GM21381 (cell line): ENCODE measurements around the gene ANKRD2.
"Not testable (repeated sequence)": the region's sequence is repeated elsewhere in the genome, so short reads cannot be mapped to it uniquely, and the experiment has no call there.

Experiments used
- ATAC-seq: cut with Tn5 transposase; IDR thresholded peaks from one replicate; pipeline ENCODE4 v1.9.1; 2021; ENCODE audit warnings: mild to moderate bottlenecking, moderate library complexity; ENCODE audit not compliant: unreplicated experiment

Gene ANKRD2

GRCh38 chr10:97572214-97572989, at the start of gene ANKRD2:
Gene ANKRD2, plus strand, starts transcription at chr10:97572779. Its CDS starts 10 bp downstream, at chr10:97572789.
- ATAC-seq: no peak

GRCh38 chr10:97522937-97523336, 49.6 kb upstream of the ANKRD2 start:
- ATAC-seq: no peak

GRCh38 chr10:97525086-97525485, 47.5 kb upstream of the ANKRD2 start:
- no peak for ATAC-seq

- ATAC-seq: no peak
These were observed 46.9 kb upstream of the ANKRD2 start for GRCh38 chr10:97525683-97526110.

GRCh38 chr10:97528876-97529275, 43.7 kb upstream of the ANKRD2 start:
- not testable (repeated sequence) for ATAC-seq

GRCh38 chr10:97529685-97530465, 42.7 kb upstream of the ANKRD2 start:
- ATAC-seq: no peak

- no peak for ATAC-seq
These were observed 41.1 kb upstream of the ANKRD2 start for GRCh38 chr10:97531401-97531986.

- no peak for ATAC-seq
These were observed 39.5 kb upstream of the ANKRD2 start for GRCh38 chr10:97532935-97533671.

GRCh38 chr10:97533888-97534287, 38.7 kb upstream of the ANKRD2 start:
- no peak for ATAC-seq

GRCh38 chr10:97534746-97535367, 37.7 kb upstream of the ANKRD2 start:
- ATAC-seq: no peak

GRCh38 chr10:97537186-97537869, 35.3 kb upstream of the ANKRD2 start:
- no peak for ATAC-seq

- ATAC-seq: no peak
These were observed 34.2 kb upstream of the ANKRD2 start for GRCh38 chr10:97538411-97538810.

- no peak for ATAC-seq
These were observed 33.7 kb upstream of the ANKRD2 start for GRCh38 chr10:97538839-97539238.

GRCh38 chr10:97539523-97540200, 32.9 kb upstream of the ANKRD2 start:
- no peak for ATAC-seq

- no peak for ATAC-seq
These were observed 31.7 kb upstream of the ANKRD2 start for GRCh38 chr10:97540669-97541500.

GRCh38 chr10:97542169-97543024, 30.2 kb upstream of the ANKRD2 start:
- ATAC-seq: no peak

GRCh38 chr10:97543025-97543546, 29.5 kb upstream of the ANKRD2 start:
- no peak for ATAC-seq
